HG03139 (cell line): Measurements from ENCODE around the gene MUSK.
A peak's percentile ranks its signal among the peaks of the same experiment; 100 is the strongest.
"Not testable (repeated sequence)": the region's sequence is repeated elsewhere in the genome, so short reads cannot be mapped to it uniquely, and the experiment has no call there.

Experiments
- ATAC-seq: cut with Tn5 transposase; IDR thresholded peaks from one replicate; pipeline ENCODE4 v1.9.1; 2021; ENCODE audit not compliant: unreplicated experiment

Gene MUSK

DNA sequence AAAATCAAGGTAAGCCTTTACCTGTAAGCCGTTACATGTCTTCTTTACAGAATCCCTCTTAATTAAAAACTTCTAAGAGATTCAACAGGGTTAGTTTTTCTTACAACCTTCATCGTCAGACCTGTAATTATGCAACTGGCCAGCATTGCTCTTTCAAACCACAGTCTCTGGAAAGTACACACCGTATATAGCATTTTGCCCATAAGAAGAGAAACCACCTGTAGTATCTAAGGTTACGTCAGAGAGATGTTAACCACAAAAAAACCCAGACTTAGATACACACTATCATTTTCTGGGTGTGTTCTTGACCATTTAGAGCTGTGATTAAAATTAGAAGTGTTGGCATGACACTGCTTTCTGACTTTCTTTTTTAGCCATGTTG lies 140.0 kb downstream of the MUSK start:
- ATAC-seq = peak; percentile 97

DNA sequence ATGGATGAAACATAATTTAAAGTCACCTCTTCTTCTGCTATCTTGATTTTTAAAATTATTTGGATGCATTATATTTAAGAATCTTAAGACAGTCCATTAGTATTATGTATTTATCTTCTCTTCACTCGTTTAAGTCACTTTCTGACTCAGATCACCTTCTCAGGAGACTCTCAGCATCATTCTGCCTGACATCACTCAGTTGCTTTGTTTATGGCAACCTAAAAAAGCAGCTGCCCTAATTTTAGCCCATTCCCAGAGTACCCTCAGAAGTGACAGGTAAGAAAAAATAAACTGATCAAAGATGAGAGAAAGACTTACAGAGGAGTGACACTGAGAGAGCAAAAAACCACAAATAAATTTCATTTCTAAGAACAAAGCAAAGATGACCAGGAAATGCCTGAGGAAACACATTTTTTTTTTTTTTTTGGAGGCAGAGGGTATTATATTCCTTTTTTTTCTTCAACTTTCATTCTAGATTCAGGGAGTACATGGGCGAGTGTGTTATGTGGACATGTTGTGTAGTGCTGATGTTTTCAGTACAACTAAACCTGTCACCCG lies 140.5 kb downstream of the MUSK start:
- peak; percentile 36 for ATAC-seq

DNA sequence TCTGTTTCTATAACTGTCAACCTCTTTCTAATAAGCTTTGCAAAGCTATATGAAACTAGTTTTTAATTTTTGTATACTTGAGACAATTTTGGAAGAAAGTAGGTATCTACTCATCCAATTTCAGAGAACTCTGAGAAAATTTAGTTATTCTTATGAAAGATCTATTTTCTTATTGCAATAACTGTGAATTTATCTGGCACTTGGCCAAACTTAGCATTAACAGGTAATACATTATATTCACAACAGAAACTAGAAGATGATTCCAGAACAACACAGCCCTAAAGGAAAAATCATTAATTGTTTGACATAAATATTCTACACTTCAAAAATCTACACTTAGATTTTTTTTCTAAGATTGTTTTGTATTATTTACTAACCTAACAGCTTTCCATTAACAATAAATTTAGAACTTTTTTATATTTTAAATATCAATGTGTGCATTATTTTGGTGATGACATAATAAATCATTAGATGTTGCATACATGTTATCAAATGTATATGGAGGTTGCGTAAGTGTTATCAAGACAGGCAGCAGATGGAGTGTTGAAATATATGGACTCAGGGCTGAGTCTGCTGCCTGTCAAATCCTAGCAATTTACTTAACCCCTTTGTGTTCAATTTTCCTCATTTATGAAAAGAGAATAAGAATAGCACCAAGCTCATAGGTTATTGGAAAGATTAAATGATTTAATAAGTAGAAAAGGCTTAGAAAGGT lies 141.8 kb downstream of the MUSK start:
- ATAC-seq = no peak

DNA sequence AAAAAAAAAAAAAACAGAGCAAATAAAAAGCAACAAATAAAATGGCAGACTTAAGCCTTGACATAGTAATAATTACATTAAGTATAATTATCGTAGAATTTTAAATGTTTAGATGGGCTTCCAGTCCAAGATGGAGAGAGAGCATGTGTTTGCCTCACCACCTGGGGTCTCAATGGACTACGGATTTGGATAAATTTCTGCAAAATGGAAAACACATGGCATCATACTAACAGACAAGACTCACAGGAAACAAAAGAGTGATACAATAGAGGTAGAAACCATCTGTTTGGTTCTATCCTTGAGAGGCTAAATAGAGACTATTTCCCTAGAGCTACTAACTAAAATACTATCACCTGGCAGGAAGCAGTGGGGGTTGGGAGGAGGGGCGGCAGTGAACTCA lies 144.3 kb downstream of the MUSK start:
- ATAC-seq = no peak

DNA sequence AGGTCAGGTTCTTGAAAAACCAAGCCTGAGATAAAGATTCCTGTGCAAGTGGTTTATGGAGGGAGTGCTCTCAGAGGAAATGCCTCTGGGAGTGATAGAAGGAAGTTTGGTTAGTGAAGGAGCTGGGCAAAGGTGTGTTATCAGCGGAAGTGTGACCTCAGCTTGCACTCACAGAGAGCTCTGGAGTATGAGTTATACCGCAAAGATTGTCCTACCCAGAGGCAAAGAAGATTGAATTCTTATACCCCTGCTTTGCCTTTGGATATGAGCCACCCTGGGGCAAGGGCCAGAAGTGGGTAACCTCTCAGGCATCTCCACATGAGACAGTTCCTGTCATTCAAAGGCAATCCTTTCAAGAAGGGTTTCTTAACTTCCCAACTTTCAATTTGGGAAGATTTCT lies 145.6 kb downstream of the MUSK start:
- no peak for ATAC-seq

DNA sequence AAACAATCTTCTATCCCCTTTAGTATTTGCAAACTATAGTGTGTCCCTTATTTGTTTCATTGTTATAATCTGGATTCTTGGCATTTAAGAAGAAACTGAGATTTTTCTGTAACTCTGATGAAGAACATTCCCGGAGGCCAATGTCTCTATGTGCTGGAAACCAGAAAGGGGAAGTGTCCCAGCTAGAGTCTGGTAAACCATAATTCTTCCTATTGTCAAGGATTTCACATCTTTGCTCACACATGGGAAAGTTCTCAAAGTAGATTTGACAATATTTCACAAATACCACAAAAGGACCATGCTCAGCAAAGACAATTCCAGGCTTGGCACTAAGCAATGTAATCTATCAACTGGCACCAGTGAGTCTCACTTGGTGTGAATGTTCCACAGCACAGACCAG lies 146.8 kb downstream of the MUSK start:
- no peak for ATAC-seq

DNA sequence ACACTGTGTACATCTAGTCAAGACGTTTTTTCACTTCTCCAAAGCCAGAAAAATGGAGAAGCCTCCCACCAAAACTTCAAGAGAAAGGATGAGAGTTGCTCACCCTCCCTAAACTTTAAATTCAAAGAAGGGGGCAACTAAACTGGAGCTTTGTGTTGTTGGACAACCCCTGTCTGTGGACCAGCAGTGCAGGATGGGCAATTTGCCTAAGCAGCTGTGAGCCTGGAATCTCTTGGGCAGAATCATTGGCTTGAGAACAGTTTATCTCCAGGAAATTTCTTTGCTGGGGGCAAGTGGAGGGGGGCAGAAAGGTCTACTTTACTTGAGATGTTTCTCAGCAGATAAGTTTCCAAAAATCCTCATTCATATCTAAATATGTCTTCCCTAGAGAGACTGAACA lies 151.8 kb downstream of the MUSK start:
- no peak for ATAC-seq

DNA sequence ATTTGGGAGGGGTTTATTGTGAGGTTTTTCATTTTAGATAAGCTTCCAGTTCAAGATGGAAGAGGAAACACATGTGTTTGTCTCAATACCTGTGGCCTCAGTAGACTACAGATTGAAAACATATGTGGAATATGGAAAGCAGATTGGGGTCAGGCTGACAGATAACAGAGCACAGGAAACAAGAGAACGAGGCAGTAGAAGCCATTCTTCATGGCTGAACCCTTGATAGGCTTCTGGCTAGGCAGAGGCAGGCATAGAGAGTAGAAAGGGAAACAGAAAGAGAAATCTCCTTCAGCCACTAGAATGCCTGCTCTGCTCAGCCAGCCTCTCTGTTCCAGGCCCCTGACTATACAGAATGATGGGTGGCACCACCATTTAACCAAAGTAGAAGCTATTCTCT lies 152.5 kb downstream of the MUSK start:
- peak; percentile 93 for ATAC-seq

DNA sequence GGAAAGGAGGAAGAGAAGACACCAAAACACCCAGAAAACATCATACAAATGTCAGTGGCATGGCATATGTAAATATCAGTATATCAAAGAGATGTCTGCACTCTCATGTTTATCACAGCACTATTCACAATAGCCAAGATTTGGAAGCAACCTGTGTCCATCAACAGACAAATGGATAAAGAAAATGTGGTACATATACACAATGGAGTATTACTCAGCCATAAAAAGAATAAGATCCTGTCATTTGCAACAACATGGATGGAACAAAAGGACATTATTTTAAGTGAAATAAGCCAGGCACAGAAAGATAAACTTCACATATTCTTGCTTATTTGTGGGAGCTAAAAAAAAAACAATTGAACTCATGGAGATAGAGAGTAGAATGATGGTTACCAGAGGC lies 156.5 kb downstream of the MUSK start:
- not testable (repeated sequence) for ATAC-seq

DNA sequence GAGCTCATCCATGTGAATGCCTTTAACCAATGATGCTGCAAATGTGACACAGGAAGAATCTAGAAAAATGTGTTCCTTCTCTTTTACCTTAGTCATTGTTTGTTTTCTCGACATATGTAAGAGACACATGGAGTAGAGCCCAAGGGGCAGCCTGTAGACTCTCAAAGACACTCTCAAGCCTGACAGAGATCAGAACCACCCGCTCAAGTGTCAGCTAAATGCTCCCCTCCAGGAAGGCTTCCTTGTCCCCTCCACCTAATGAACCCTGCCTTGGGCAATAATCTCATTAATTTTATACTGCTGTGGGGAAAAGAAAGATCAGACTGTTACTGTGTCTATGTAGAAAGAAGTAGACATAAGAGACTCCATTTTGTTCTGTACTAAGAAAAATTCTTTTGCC lies 157.4 kb downstream of the MUSK start:
- ATAC-seq = no peak

DNA sequence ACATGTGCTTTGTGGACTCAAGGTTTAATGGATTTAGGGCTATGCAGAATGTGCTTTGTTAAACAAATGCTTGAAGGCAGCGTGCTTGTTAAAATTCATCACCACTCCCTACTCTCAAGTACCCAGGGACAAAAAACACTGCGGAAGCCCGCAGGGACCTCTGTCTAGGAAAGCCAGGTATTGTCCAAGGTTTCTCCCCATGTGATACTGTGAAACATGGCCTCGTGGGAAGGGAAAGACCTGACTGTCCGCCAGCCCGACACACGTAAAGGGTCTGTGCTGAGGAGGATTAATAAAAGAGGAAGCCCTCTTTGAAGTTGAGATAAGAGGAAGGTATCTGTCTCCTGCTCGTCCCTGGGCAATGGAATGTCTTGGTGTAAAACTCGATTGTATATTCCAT lies 157.8 kb downstream of the MUSK start:
- ATAC-seq = not testable (repeated sequence)

DNA sequence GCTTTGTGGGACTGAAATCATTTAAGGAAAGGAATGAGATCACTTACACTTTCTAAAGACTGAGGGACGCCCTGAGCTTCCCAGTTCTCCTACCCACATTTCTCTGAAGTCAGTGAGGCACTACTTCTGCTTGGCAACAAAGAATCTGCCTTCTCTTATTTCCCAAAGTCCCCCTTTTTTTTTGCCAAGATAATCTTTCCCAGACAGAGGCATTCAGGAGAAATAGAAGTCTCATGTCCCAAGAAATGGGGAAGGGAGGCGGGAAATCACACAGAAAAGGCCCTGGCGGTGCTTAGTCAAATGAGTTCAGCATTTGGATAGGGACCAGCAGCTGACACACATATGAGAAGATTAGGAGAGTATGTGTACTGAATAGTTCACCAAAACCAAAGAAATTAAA lies 159.7 kb downstream of the MUSK start:
- no peak for ATAC-seq

DNA sequence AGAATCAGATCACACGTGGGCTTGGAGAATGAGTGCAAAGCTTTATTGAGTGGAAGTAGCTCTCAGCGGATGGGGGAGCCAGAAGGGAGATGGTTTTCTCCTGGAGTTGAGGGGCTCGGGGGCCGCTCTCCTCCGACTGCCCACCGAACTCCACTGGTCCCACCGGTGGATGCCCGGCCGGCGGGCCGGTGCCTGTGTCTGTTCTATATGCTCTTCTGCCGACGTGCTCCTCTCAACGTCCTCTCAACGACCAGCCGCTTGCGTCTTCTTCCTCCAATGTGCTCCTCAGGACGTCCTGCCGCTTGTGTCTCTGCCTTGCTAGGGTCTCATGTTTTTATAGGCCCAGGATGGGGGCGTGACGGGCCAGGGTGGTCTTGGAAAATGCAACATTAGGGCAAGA lies 161.9 kb downstream of the MUSK start:
- no peak for ATAC-seq

DNA sequence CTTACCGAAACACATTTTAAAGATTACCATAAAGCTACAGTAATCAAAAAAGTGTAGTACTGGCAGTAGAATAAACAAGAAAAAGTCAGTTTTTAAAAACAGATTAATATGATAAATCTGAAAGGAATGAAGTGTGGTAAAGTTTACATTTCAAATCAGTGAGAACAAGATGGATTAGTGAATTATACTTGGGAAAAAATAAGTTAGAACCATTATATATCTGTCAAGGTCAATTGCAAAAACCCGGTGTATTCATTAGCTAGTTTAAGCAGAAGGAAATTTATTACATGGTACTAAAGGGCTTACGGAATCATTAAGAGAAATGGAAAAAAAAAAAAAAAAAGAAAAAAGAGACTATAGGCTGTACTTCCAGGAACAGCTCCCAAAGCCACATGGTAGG lies 164.3 kb downstream of the MUSK start:
- ATAC-seq = no peak

DNA sequence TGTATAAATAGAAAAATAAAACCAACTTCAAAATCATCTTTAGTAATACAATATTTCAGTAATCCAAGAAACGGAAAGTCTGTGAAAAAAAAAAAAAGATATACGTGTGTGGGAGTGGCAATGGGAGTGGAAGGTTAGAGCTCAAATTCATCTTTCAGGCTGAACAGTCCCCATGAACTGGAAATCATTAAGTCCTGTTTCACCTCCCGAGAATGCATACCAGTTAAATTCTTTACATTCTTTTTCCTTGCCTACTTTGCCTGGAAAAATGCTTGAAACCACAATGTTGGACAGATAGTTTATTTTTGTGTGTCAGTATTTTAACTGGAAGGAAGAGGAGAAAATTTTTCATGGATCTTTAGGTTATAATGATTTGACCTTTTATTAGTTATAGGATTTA lies 166.8 kb downstream of the MUSK start:
- no peak for ATAC-seq

DNA sequence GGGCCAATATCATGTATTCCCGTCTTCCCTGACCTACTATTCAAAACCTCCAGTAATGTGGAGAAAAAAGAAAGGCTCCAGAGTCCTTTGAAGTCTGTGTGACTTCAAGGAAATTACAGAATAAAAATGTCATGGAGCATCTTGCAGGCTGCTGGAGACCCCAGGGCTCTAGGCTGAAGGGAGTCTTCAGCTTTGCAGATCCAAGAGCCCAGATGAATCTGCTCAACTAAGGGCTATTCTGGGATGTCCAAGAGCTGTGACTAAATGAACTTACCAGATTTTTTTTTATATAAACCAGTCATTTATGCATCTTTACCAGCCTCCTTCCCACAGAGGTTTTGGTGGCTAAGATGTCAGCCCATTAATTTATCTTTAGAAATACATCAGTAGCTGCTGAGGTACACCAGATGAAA lies 167.3 kb downstream of the MUSK start:
- ATAC-seq = no peak

DNA sequence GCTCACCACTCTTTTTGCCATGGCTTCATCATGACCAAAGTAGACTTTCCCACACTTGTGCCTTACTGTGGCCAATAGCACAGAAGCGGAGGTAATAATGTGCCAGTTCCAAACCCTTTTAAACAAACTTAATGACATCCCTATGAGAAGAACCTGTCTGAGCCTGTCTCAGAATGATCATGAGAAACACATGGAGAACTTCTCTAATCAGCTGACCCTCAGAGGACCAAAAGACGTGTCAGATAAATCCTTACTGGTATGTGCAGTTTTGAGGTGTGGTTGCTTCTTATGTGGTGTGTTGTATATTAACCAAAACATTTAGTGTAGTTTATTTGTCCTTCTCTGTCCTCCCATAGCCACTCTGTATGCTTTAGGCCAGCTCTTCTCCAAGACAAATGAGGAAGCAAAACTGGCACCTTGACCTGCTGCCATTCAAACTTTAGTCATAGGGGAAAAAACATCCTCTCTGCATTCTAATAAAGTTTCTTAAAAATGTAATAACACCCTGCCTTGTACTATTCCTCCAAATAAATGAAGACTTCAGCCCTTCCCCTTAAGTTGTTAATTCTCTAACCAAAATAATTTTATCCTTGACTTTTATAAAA lies 168.9 kb downstream of the MUSK start:
- ATAC-seq = no peak

DNA sequence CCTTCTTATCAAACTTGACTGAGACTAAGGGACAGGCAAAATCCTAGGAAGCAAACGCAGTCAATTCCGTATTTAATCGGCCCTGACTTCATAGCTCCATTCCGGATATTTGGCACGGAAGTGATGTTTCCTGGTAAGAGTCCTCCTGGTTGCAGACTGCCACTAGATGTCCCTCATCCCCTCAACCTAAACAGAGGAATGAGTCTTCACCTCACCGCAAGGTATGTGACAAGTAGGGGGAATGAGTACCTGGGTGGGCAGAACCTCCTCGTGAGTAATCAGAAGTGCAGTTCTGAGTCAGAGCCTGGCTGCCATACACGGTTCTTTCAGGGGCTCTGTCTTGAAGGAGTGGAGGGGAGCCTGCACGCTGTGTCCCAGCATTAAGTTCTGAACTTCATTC lies 173.6 kb downstream of the MUSK start:
- no peak for ATAC-seq

DNA sequence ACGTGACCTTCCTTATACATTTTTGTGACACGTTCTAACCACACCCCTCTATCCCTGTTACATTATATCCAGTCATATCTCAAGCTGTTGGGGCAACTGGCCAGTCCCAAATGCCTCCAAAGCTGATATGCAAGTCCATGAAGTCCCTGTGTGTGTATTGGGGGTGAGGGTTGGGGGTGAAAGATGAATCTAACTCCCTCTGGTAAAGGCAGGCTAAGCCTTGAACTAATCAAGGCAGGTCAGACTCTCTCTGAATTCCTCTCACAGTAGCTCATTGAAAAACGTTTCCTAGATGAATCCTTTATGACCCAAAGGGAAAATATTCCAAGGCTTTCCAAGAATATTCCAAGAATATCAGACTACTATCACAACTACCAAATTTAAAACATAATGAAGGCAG lies 174.4 kb downstream of the MUSK start:
- no peak for ATAC-seq

DNA sequence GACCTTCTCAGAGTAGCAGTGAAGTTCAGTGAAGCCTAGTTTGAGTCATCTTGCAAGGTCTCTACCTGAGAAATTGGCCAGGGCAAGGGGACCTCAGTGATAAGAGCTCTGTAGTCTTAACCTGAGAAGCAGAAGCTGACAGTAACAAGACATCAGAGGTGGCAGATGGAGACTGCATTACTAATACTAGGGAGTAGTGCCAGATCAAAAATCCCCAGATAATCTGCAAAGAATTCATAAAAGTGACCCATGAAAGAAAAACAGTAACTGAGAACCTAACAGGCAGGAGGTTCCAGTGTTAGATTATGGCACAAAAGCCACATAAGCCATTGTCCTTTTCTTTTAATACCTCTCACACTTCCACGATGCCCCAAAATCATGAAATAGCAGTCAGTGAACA lies 175.5 kb downstream of the MUSK start:
- ATAC-seq = no peak

DNA sequence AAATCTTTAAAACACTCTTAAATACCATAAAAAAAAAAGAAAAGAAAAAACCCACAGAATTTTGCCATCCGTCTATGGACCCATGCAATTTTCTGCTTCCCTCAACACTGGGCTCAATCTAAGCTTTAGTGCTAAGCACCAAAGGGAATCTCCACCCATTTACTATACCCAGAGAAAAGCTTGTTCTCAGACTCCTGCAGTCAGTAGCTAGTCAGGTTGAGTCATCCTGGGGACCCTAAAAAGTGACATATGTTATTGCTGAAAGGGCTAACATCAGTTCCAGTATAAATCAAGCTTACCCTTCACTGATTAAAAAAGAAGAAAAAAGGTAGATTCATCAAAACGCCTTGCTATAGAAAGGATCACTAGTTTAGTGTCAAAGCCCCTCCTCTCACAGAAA lies 177.6 kb downstream of the MUSK start:
- ATAC-seq = no peak

DNA sequence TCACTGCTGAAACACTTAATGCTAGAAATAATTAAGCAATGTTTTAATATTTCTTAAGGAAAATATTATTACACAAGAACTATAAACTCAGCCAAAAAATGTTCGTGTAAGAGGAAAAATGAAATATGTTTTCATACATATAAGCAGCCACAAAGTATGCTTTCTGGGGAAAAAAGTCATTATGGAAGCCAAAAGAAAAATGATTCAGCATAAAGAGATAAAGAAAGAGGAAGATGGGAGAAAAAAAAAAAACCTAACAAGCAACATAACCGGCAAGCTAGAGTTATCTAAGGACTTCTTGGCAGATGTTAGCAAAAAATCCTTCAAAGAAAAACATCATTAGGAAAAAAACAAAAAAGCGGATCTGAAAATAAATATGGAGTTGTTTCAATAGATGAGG lies 179.1 kb downstream of the MUSK start:
- no peak for ATAC-seq
